GM13977 (cell line): ENCODE measurements around the gene CCNE1.

Experiments
- DNase-seq: peaks from one replicate; pipeline ENCODE4 v3.0.0; 2012; ENCODE audit warnings: low spot score
- CTCF ChIP-seq: IDR thresholded peaks from 2 replicates; pipeline ENCODE4 v1.5.1; 2012; ENCODE audit warnings: mild to moderate bottlenecking, control low read depth; ENCODE audit not compliant: insufficient read depth; ENCODE audit errors: extremely low read depth, missing control alignments
- in situ Hi-C: fragments of 300-500 bp; cut with MboI; formaldehyde crosslinking; loops from one replicate; pipeline ENCODE4 v1.12.0; 2022; ENCODE audit warnings: low sequenced_read_pairs, low pct_unique_long_range_greater_than_20kb, mixed read lengths, inconsistent platforms; ENCODE audit not compliant: unreplicated experiment

The CCNE1 gene

GRCh38 chr19:29806098-29806866 is 5.5 kb upstream of the CCNE1 start:
- in situ Hi-C loops = no loop called here
- no peak for DNase-seq
- no peak for TF ChIP-seq CTCF

DNA sequence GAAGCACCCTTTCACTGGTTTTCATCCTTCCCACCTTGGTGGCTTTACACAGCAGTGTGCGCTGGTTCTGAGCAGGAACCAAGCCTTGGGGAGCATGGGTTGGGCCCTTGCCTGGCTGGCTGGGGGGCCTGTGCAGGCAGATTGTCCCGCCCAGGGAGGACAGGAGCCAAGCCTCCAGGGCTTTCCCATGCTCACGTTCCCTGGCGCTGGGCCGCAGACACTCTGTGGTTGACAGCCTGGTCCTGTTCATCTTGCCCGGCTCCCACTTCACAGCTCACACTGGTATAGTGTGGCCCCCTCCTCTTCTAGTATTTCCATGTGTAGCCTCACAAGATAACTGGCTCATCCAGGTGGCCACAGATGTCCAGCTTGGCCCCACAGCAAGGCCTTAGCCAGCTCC is 4.6 kb upstream of the CCNE1 start:
- no peak for TF ChIP-seq CTCF
- in situ Hi-C loops = no loop called here
- no peak for DNase-seq

DNA sequence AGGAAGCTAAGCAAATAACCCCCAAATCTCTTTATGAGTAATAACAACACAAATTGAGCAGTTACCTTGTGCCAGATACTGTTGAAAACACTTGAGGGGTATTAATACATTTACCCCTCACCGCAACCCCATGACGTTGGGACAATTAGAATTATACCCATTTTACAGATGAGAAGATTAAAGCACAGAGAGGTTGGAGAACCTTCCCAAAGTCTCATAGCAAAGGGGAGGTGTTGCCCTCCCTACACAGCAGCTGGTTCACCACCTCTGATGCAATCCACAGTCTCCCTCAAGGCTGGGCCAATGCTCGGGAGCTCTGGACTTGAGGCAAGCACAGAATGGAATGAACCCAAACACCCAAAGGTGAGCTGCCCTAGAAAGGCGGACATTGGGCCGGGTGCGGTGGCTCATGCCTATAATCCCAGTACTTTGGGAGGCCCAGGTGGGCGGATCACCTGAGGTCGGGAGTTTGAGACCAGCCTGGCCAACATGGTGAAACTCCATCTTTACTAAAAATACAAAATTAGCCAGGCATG is 3.9 kb upstream of the CCNE1 start:
- DNase-seq = no peak
- TF ChIP-seq CTCF = no peak
- in situ Hi-C loops = no loop called here

- TF ChIP-seq CTCF = no peak
- in situ Hi-C loops = no loop called here
Observed at GRCh38 chr19:29809795-29810503, 1.8 kb upstream of the CCNE1 start.

GRCh38 chr19:29810504-29810871 is 1.3 kb upstream of the CCNE1 start:
- no peak for DNase-seq
- TF ChIP-seq CTCF = no peak
- in situ Hi-C loops = no loop called here

More at GRCh38 chr19:29809795-29810503, 1.8 kb upstream of the CCNE1 start:
- DNase-seq = no peak

- DNase-seq = no peak
- TF ChIP-seq CTCF = no peak
- in situ Hi-C loops = no loop called here
Observed at GRCh38 chr19:29812080-29812880, 489 bp downstream of the CCNE1 start.
